Measurements from ENCODE around the gene F13B.
"Not testable (repeated sequence)": the region's sequence is repeated elsewhere in the genome, so short reads cannot be mapped to it uniquely, and the experiment has no call there.

The F13B gene

GRCh38 chr1:197100677-197101076 lies 33.6 kb upstream of the F13B start:
- Histone ChIP-seq H3K36me3 (ENCODE audit: control insufficient read depth, insufficient read depth, low read length) (no peaks in the 10 kb centered on the region; the same call in 1 of the 2 replicates), H3K4me3 (replicated peaks; ENCODE audit: low read depth, low read length) (no peak overlapping the region), H3K27me3 (replicated peaks; ENCODE audit: control insufficient read depth, insufficient read depth, low read length) (no peaks in the 10 kb centered on the region)
- TF ChIP-seq CTCF (IDR thresholded peaks at IDR 0.05; ENCODE audit: insufficient read depth, low read length, poor library complexity, severe bottlenecking): no peak
- DNase-seq (ENCODE audit: extremely low read depth, insufficient read length): no peak

- TF ChIP-seq CTCF (IDR thresholded peaks at IDR 0.05; ENCODE audit: insufficient read depth, low read length, poor library complexity, severe bottlenecking): no peak
- H3K27me3 ChIP-seq (replicated peaks; ENCODE audit: control insufficient read depth, insufficient read depth, low read length): no peaks in the 10 kb centered on the region
- DNase-seq (ENCODE audit: extremely low read depth, insufficient read length): no peak
- H3K4me3 ChIP-seq (replicated peaks; ENCODE audit: low read depth, low read length): no peak overlapping the region
- H3K36me3 ChIP-seq (ENCODE audit: control insufficient read depth, insufficient read depth, low read length): no peaks in the 10 kb centered on the region; the same call in none of the 2 replicates
Measured at GRCh38 chr1:197099444-197099843, 32.4 kb upstream of the F13B start.

GRCh38 chr1:197096971-197097370 lies 29.9 kb upstream of the F13B start:
- H3K36me3 ChIP-seq (ENCODE audit: control insufficient read depth, insufficient read depth, low read length); DNase-seq (ENCODE audit: extremely low read depth, insufficient read length); H3K27me3 ChIP-seq (replicated peaks; ENCODE audit: control insufficient read depth, insufficient read depth, low read length); H3K4me3 ChIP-seq (replicated peaks; ENCODE audit: low read depth, low read length): not testable (repeated sequence)

GRCh38 chr1:197096137-197096536 lies 29.1 kb upstream of the F13B start:
- Histone ChIP-seq H3K36me3 (ENCODE audit: control insufficient read depth, insufficient read depth, low read length) (no peaks in the 10 kb centered on the region; the same call in none of the 2 replicates), H3K27me3 (replicated peaks; ENCODE audit: control insufficient read depth, insufficient read depth, low read length) (no peaks in the 10 kb centered on the region), H3K4me3 (replicated peaks; ENCODE audit: low read depth, low read length) (no peak overlapping the region)
- no peak for DNase-seq (ENCODE audit: extremely low read depth, insufficient read length)
- TF ChIP-seq CTCF (IDR thresholded peaks at IDR 0.05; ENCODE audit: insufficient read depth, low read length, poor library complexity, severe bottlenecking): no peak

GRCh38 chr1:197093226-197093885 lies 26.3 kb upstream of the F13B start:
- H3K27me3 ChIP-seq (replicated peaks; ENCODE audit: control insufficient read depth, insufficient read depth, low read length): no peaks in the 10 kb centered on the region
- no peak for TF ChIP-seq CTCF (IDR thresholded peaks at IDR 0.05; ENCODE audit: insufficient read depth, low read length, poor library complexity, severe bottlenecking)
- H3K36me3 ChIP-seq (ENCODE audit: control insufficient read depth, insufficient read depth, low read length): no peaks in the 10 kb centered on the region; the same call in 1 of the 2 replicates
- no peak overlapping the region for H3K4me3 ChIP-seq (replicated peaks; ENCODE audit: low read depth, low read length)
- no peak for DNase-seq (ENCODE audit: extremely low read depth, insufficient read length)

- no peak for DNase-seq (ENCODE audit: extremely low read depth, insufficient read length)
- Histone ChIP-seq H3K4me3 (replicated peaks; ENCODE audit: low read depth, low read length) (no peak overlapping the region), H3K27me3 (replicated peaks; ENCODE audit: control insufficient read depth, insufficient read depth, low read length) (no peaks in the 10 kb centered on the region), H3K36me3 (ENCODE audit: control insufficient read depth, insufficient read depth, low read length) (no peaks in the 10 kb centered on the region; the same call in 1 of the 2 replicates)
- TF ChIP-seq CTCF (IDR thresholded peaks at IDR 0.05; ENCODE audit: insufficient read depth, low read length, poor library complexity, severe bottlenecking): no peak
Measured at GRCh38 chr1:197092491-197093023, 25.5 kb upstream of the F13B start.

Data from GM06990 (cell line).